CD4-positive, alpha-beta T cell treated with Interleukin-6 at 100 ng/mL for 8 hours (primary cell): ENCODE results near the gene AP4E1.
"Not testable (repeated sequence)": the region's sequence is repeated elsewhere in the genome, so short reads cannot be mapped to it uniquely, and the experiment has no call there.

Source experiments
- DNase-seq: peaks from one replicate; pipeline ENCODE4 v3.0.0-alpha.2; 2020; ENCODE audit warnings: mixed read lengths, low spot score

Gene AP4E1

GRCh38 chr15:50889589-50889988 lies 18.9 kb upstream of the AP4E1 start:
- no peak for DNase-seq

GRCh38 chr15:50890751-50891150 lies 17.7 kb upstream of the AP4E1 start:
- DNase-seq: no peak

- DNase-seq: no peak
Measured at GRCh38 chr15:50891159-50891558, 17.3 kb upstream of the AP4E1 start.

GRCh38 chr15:50893976-50894375 lies 14.5 kb upstream of the AP4E1 start:
- no peak for DNase-seq

GRCh38 chr15:50901390-50901789 lies 7.1 kb upstream of the AP4E1 start:
- not testable (repeated sequence) for DNase-seq

- no peak for DNase-seq
Measured at GRCh38 chr15:50904211-50904610, 4.3 kb upstream of the AP4E1 start.

GRCh38 chr15:50905055-50905454 lies 3.4 kb upstream of the AP4E1 start:
- no peak for DNase-seq

GRCh38 chr15:50906954-50907600 lies 1.4 kb upstream of the AP4E1 start:
- DNase-seq: peak; percentile 79

GRCh38 chr15:50907601-50908208 lies 778 bp upstream of the AP4E1 start:
- peak; percentile 32 for DNase-seq

GRCh38 chr15:50909010-50909317 lies 481 bp downstream of the AP4E1 start:
- no peak for DNase-seq

GRCh38 chr15:50910426-50910795 lies 1.9 kb downstream of the AP4E1 start:
- not testable (repeated sequence) for DNase-seq

- no peak for DNase-seq
Measured at GRCh38 chr15:50911001-50911400, 2.5 kb downstream of the AP4E1 start.

- DNase-seq: no peak
Measured at GRCh38 chr15:50911621-50912020, 3.1 kb downstream of the AP4E1 start.

- no peak for DNase-seq
Measured at GRCh38 chr15:50916400-50916799, 7.9 kb downstream of the AP4E1 start.

GRCh38 chr15:50919359-50919758 lies 10.9 kb downstream of the AP4E1 start:
- not testable (repeated sequence) for DNase-seq

- no peak for DNase-seq
Measured at GRCh38 chr15:50925281-50925680, 16.8 kb downstream of the AP4E1 start.

- DNase-seq: no peak
Measured at GRCh38 chr15:50929062-50929461, 20.6 kb downstream of the AP4E1 start.

- no peak for DNase-seq
Measured at GRCh38 chr15:50930792-50931191, 22.3 kb downstream of the AP4E1 start.

GRCh38 chr15:50933341-50933740 lies 24.9 kb downstream of the AP4E1 start:
- no peak for DNase-seq

GRCh38 chr15:50938525-50938924 lies 30.0 kb downstream of the AP4E1 start:
- DNase-seq: no peak

- DNase-seq: no peak
Measured at GRCh38 chr15:50939911-50940310, 31.4 kb downstream of the AP4E1 start.

GRCh38 chr15:50940506-50940905 lies 32.0 kb downstream of the AP4E1 start:
- DNase-seq: no peak

GRCh38 chr15:50943638-50944037 lies 35.2 kb downstream of the AP4E1 start:
- no peak for DNase-seq

- no peak for DNase-seq
Measured at GRCh38 chr15:50944672-50945071, 36.2 kb downstream of the AP4E1 start.
